Ecto neural progenitor cell (in vitro differentiated cells): ENCODE measurements around the gene KSR1.

Source experiments
- DNase-seq: peaks from one replicate; pipeline ENCODE4 v3.0.0-alpha.2; 2018; ENCODE audit warnings: low spot score

Gene KSR1

DNA sequence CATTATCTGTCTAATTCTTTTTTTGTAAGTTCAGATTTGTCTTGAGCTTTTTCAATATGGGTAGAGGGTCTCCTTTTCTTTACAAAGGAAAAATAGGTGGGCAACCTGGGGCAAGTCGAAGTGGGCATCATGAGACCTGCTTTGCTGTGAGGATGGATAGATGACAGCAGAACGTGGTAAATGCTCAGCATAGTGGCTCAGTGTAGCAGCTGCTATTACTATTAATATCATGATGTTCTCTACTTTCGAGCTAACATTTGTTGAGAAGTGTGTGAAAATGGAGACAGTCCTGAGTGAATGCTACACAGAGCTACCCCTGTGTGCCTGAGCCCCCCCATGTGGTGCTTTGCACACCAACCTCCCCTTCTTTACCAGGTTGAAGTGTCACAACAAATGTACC lies 135.7 kb downstream of the KSR1 start:
- DNase-seq = no peak

GRCh38 chr17:27593232-27593856 lies 137.1 kb downstream of the KSR1 start:
- DNase-seq = no peak

- no peak for DNase-seq
Measured at GRCh38 chr17:27593857-27594255, 137.6 kb downstream of the KSR1 start.

DNA sequence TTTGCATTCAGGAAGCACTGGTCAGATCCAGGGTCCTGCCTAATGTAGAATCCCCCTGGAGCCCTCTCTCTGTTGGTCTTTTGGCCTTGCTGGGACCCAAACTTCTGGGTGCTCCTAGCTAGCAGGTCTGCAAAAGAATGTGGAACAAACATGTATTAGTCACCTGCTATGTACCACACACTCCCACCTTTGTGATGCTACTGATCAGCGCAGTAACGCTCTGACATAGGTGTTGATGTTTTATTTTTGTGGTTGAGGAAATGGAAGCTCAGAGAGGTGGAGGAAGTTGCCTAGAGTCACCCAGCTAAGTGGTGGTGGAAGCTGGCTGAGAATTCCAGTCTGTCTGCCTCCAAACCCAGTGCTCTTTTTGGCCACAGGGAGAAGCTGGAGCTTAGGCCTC lies 139.0 kb downstream of the KSR1 start:
- DNase-seq = no peak

DNA sequence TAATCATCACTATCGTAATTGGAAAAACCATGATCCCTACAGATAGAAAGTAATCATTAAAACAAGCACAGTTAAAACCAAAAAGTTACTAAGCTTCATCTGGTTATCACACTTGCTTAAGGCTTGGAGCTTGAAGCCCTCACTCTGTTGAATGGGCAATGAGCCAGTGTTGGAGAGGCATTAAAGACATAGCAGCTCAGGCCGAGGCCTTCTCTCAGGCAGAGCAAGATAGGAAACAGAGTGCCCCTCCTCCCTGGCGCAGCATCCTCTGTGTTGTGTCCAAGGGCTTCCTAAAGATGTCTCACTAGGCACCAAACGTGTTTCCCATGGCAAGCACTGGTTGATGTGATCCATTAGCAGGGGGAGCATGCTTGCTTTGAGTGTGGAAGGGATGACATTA lies 139.8 kb downstream of the KSR1 start:
- no peak for DNase-seq

GRCh38 chr17:27596566-27597187 lies 140.4 kb downstream of the KSR1 start:
- no peak for DNase-seq

- DNase-seq = no peak
Measured at GRCh38 chr17:27597188-27597580, 140.9 kb downstream of the KSR1 start.

DNA sequence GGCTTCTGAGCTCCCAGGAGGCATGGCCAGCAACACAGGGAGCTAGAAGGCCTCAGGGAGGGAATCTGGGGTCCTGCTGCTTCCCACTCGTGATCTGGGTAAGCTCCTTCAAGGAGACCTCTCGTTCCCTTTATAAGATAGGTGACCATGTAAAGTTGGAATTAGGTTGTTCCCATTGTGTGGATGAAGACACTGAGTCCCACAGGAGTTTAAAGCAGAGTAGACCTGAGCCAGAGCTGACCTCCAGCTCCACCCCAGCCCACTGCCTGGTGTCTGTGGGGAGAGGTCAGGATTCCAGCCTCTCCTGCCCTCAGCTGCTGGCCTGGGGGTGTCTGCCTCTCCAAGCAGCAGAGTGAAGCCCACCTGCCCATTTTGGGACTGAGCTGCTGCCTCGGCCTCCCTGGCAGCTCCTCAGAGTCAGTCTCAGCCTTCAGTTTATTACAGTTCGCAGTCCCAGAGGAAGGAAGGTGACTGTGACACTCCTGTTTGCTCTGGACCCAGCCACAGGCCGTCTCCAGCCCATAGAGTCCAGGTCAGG lies 141.6 kb downstream of the KSR1 start:
- DNase-seq = no peak

GRCh38 chr17:27598337-27599050 lies 142.2 kb downstream of the KSR1 start:
- no peak for DNase-seq

GRCh38 chr17:27600471-27600870 lies 144.2 kb downstream of the KSR1 start:
- DNase-seq = no peak

- DNase-seq = peak; percentile 88
Measured at GRCh38 chr17:27601069-27601974, 145.1 kb downstream of the KSR1 start.

DNA sequence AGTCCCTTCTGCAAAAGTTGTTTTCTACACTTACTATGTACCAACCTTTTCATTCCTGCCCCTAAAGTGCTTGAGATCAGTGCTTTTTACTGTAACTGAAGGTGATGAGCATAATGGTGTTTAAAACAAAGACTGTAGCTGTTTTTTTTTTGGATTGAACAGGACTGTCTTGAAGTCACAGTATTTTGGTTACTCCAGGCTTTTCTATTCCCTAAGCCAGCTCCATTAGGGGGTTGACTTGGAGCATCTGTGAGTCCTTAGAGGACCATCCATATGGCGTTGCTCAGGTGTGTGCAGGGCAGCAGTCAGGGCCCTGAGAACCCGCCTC lies 145.7 kb downstream of the KSR1 start:
- no peak for DNase-seq

- DNase-seq = peak; percentile 91
Measured at GRCh38 chr17:27602721-27603420, 146.6 kb downstream of the KSR1 start.

GRCh38 chr17:27603421-27603770 lies 147.1 kb downstream of the KSR1 start:
- DNase-seq = no peak

- DNase-seq = no peak
Measured at GRCh38 chr17:27603880-27604794, 147.9 kb downstream of the KSR1 start.

DNA sequence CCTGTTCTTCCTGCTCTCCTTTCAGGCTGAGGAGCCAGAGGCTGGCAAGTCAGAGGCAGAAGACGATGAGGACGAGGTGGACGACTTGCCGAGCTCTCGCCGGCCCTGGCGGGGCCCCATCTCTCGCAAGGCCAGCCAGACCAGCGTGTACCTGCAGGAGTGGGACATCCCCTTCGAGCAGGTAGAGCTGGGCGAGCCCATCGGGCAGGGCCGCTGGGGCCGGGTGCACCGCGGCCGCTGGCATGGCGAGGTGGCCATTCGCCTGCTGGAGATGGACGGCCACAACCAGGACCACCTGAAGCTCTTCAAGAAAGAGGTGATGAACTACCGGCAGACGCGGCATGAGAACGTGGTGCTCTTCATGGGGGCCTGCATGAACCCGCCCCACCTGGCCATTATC lies 149.2 kb downstream of the KSR1 start:
- no peak for DNase-seq

DNA sequence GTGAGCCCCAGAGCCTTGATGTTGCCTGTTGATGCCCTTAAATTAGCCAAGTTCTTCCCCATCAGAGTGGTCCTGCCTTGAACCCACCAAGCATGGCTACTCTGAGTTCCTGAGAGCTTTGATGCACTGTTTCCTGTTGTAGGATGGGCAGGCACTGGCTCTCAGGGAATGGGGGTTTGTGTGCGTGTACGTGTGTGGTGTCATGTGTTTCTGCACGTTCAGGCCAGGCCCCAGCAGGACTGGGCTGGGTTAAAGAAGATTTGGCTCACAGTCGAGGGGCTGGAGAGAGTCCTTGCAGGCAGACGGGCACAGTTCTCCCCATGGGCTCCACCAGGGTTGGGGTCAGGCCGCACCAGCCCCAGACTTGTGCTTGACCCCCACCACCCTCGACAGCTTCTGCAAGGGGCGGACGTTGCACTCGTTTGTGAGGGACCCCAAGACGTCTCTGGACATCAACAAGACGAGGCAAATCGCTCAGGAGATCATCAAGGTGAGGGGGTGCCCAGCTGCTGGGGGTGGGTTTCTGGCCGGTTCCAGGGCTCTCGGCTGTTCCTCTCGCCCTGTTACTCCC lies 151.4 kb downstream of the KSR1 start:
- DNase-seq = no peak

- no peak for DNase-seq
Measured at GRCh38 chr17:27608328-27609230, 152.3 kb downstream of the KSR1 start.

DNA sequence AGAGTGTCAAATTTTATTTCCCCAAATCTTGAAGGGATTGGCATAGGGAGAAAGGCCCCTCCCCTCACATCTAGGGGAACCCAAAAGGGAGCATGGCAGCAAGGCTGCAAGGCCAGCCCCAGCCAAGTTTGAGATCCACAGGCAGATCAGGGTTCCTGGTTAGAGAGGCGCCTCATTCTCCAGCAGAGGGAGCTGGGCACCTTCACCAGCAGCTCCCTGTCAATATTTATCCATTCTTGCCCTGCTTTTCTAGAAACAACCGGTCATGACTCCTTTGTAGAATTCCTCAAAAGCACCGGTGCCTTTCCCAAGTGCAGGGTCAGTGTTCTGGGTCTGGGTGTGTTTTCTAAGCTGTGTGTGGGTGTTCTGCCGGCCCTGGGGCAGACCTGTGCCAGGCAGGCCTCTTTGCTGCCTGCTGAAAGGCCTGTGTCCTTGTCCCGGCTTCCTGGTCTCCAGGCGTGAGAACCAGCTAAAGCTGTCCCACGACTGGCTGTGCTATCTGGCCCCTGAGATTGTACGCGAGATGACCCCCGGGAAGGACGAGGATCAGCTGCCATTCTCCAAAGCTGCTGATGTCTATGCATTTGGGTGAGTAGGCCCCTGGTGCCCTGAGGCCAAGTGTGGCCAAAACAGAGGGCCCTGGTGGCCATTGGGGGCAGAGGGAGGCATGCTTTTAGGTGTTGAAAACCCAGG lies 153.5 kb downstream of the KSR1 start:
- DNase-seq = no peak
